ENCODE data around the gene PDZD4. TPM values are rescaled to one million over a fixed set of nuclear protein-coding genes. Genes with fewer than 3 reads are reported as not detected.

PDZD4 gene
- total RNA-seq, 3 donors from 2014 or later (not counting 1 experiment from before 2014, with no cell fraction given): 101 to 177 (median 157) TPM

DNA sequence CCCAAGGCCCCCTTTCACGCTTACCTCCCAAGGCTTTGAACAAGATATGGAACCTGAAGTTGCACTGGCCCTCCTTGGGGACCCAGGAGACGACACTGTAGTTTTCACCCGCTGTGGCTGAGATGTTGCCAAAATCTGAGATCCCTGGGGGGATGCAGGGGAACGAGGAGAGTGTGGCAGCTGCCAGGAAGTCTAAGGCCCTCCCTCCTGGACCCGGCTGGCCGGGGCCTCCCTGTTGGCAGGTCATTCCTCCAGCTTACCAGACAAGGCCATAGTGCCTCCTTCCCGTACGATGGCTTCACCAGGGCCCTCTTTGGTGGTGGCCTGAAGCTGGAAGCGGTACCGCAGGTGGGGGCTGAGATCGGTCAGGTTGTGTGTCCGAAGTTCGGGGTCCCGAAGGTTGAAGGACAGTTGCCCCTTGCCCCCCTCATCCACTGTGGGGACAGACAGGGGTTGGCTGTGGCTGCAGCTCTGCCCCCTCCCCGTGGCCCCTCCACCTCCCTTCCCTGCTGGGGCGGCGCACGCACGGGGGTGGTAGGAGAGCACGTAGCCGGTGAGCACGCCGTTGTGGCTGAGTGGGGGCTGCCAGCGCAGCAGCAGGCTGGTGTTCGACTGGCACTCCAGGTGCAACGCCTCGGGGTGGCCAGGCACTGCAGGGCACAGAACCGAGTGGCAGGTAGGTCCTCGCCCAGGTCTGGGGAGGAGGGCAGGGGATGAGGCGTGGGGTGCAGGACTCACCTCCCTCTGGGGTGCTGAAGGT is 34.4 kb upstream of the PDZD4 start:
- intact Hi-C loops (cut with micrococcal nuclease): no loop called here
- H3K4me3 ChIP-seq (ENCODE audit: low read length): no peak overlapping the region
- no peak overlapping the region for H3K27ac ChIP-seq (ENCODE audit: low read length)
- DNase-seq (no peak), ATAC-seq (no peak)
- no peaks in the 10 kb centered on the region for H3K36me3 ChIP-seq (ENCODE audit: control insufficient read depth, insufficient read depth, low read length)
- H3K9me3 ChIP-seq (ENCODE audit: control insufficient read depth, insufficient read depth, low read length): no peaks in the 10 kb centered on the region
- Mint-ChIP-seq H3K9me3 (no peaks in the 10 kb centered on the region), H3K4me3 (no peak overlapping the region), H3K27me3 (ENCODE audit: low read depth in 2 of 2) (peaks cover 3 to 6% of the 10 kb centered on the region in 2 donors), H3K36me3 (no peaks in the 10 kb centered on the region), H3K27ac (no peak overlapping the region), H3K4me1 (no peaks in the 10 kb centered on the region)
- TF ChIP-seq, protein P1, sequence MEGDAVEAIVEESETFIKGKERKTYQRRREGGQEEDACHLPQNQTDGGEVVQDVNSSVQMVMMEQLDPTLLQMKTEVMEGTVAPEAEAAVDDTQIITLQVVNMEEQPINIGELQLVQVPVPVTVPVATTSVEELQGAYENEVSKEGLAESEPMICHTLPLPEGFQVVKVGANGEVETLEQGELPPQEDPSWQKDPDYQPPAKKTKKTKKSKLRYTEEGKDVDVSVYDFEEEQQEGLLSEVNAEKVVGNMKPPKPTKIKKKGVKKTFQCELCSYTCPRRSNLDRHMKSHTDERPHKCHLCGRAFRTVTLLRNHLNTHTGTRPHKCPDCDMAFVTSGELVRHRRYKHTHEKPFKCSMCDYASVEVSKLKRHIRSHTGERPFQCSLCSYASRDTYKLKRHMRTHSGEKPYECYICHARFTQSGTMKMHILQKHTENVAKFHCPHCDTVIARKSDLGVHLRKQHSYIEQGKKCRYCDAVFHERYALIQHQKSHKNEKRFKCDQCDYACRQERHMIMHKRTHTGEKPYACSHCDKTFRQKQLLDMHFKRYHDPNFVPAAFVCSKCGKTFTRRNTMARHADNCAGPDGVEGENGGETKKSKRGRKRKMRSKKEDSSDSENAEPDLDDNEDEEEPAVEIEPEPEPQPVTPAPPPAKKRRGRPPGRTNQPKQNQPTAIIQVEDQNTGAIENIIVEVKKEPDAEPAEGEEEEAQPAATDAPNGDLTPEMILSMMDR (IDR thresholded peaks at IDR 0.05): no peak
- H3K4me1 ChIP-seq (ENCODE audit: control insufficient read depth, insufficient read depth, low read length): no peaks in the 10 kb centered on the region
- WGBS (ENCODE audit: insufficient coverage): 85% methylated on average over 28 of the region's 30 CpGs
- H3K27me3 ChIP-seq (ENCODE audit: control insufficient read depth, insufficient read depth, low read length): no peaks in the 10 kb centered on the region

- H3K27ac ChIP-seq (ENCODE audit: low read length): no peak overlapping the region
- intact Hi-C loops (cut with micrococcal nuclease): no loop called here
- H3K27ac Mint-ChIP-seq: no peak overlapping the region
- 97% methylated on average over 9 of the region's 10 CpGs for WGBS (ENCODE audit: insufficient coverage)
- no peaks in the 10 kb centered on the region for H3K9me3 ChIP-seq (ENCODE audit: control insufficient read depth, insufficient read depth, low read length)
- no peak overlapping the region for H3K4me3 Mint-ChIP-seq
- peaks cover 3 to 6% of the 10 kb centered on the region in 2 donors for H3K27me3 Mint-ChIP-seq (ENCODE audit: low read depth in 2 of 2)
- H3K27me3 ChIP-seq (ENCODE audit: control insufficient read depth, insufficient read depth, low read length): no peaks in the 10 kb centered on the region
- DNase-seq (no peak), ATAC-seq (no peak)
- no peaks in the 10 kb centered on the region for H3K4me1 ChIP-seq (ENCODE audit: control insufficient read depth, insufficient read depth, low read length)
- H3K4me3 ChIP-seq (ENCODE audit: low read length): no peak overlapping the region
- TF ChIP-seq, protein P1 (IDR thresholded peaks at IDR 0.05): no peak
- no peaks in the 10 kb centered on the region for H3K36me3 Mint-ChIP-seq
- H3K36me3 ChIP-seq (ENCODE audit: control insufficient read depth, insufficient read depth, low read length): no peaks in the 10 kb centered on the region
- H3K9me3 Mint-ChIP-seq: no peaks in the 10 kb centered on the region
- H3K4me1 Mint-ChIP-seq: no peaks in the 10 kb centered on the region
Observed at GRCh38 chrX:153864101-153864500, 33.8 kb upstream of the PDZD4 start.

DNA sequence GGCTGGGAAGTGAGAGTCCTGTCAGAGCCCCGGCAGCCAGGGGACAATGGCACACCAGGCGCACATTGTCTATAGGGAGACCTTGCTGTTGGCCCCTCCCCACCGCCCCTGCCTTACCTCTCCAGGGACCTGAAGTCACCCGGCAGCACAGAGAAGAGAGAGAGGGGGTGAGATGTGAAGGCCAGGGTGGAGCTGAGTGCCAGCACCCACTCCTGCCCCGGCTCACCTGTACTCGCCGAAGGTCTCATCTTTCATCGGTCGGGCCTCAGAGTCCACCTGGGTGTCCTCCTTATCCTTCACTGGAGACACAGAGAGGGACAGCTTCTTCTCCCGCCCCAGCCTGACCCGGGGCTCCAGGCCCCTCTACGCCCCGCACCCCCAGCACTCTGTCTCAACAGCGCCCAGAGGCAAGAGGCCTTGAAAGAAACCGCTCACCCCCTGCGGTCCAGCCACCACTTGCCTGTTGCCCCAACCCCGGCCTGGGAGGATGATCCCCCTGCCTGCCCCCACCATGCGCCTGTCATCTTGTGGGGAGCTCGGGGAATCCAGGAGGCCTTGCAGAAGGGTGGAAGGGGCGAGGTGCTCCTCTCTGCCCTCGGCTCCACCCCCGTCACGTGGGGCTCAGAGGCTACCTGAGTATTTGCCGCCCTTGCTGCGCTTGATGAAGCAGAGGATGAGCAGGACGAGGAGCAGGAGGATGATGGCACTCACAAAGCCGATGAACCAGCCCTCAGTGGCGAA is 33.1 kb upstream of the PDZD4 start:
- 75% methylated on average over 25 of the region's 28 CpGs for WGBS (ENCODE audit: insufficient coverage)
- H3K27ac Mint-ChIP-seq: no peak overlapping the region
- H3K4me1 Mint-ChIP-seq: no peaks in the 10 kb centered on the region
- intact Hi-C loops (cut with micrococcal nuclease): no loop called here
- Histone ChIP-seq H3K4me3 (ENCODE audit: low read length) (no peak overlapping the region), H3K36me3 (ENCODE audit: control insufficient read depth, insufficient read depth, low read length) (no peaks in the 10 kb centered on the region), H3K27ac (ENCODE audit: low read length) (no peak overlapping the region), H3K9me3 (ENCODE audit: control insufficient read depth, insufficient read depth, low read length) (no peaks in the 10 kb centered on the region), H3K27me3 (ENCODE audit: control insufficient read depth, insufficient read depth, low read length) (no peaks in the 10 kb centered on the region), H3K4me1 (ENCODE audit: control insufficient read depth, insufficient read depth, low read length) (no peaks in the 10 kb centered on the region)
- DNase-seq: no peak
- no peak overlapping the region for H3K4me3 Mint-ChIP-seq
- H3K9me3 Mint-ChIP-seq: no peaks in the 10 kb centered on the region
- TF ChIP-seq, protein P1 (IDR thresholded peaks at IDR 0.05): no peak
- ATAC-seq: no peak
- H3K36me3 Mint-ChIP-seq: no peaks in the 10 kb centered on the region
- H3K27me3 Mint-ChIP-seq (ENCODE audit: low read depth in 2 of 2): peaks cover 3 to 6% of the 10 kb centered on the region in 2 donors
